GM20000 (cell line): Measurements from ENCODE around the gene IRAK3.
"Not testable (repeated sequence)": the region's sequence is repeated elsewhere in the genome, so short reads cannot be mapped to it uniquely, and the experiment has no call there.

Source experiments
- DNase-seq: peaks from one replicate; pipeline ENCODE4 v3.0.0; 2012; ENCODE audit warnings: low spot score
- CTCF ChIP-seq: IDR thresholded peaks from 2 replicates; pipeline ENCODE4 v1.5.1; 2012; ENCODE audit warnings: mild to moderate bottlenecking, control low read depth; ENCODE audit errors: extremely low read depth, missing control alignments

Gene IRAK3

GRCh38 chr12:66199141-66199540 lies 10.1 kb downstream of the IRAK3 start:
- DNase-seq, result no peak
- no peak for TF ChIP-seq CTCF

- DNase-seq, result no peak
- no peak for TF ChIP-seq CTCF
Measured at GRCh38 chr12:66199831-66200509, 11.0 kb downstream of the IRAK3 start.

- no peak for DNase-seq
- TF ChIP-seq CTCF, result no peak
Measured at GRCh38 chr12:66203820-66204219, 14.8 kb downstream of the IRAK3 start.

GRCh38 chr12:66206141-66206540 lies 17.1 kb downstream of the IRAK3 start:
- TF ChIP-seq CTCF, result no peak
- no peak for DNase-seq

- TF ChIP-seq CTCF, result no peak
- no peak for DNase-seq
Measured at GRCh38 chr12:66210840-66211239, 21.8 kb downstream of the IRAK3 start.

- not testable (repeated sequence) for DNase-seq
Measured at GRCh38 chr12:66211573-66211972, 22.6 kb downstream of the IRAK3 start.

- DNase-seq, result not testable (repeated sequence)
Measured at GRCh38 chr12:66213011-66213410, 24.0 kb downstream of the IRAK3 start.

GRCh38 chr12:66217342-66217917 lies 28.4 kb downstream of the IRAK3 start:
- no peak for TF ChIP-seq CTCF
- DNase-seq, result no peak
